Choroid plexus epithelial cell (primary cell): ENCODE measurements around the gene IPO11.

Source experiments
- DNase-seq: peaks from one replicate; pipeline ENCODE4 v3.0.0-alpha.2; 2010; ENCODE audit warnings: low read depth
- H3K4me3 ChIP-seq: 2 replicates; pipeline ENCODE4 v1.5.1; 2011; ENCODE audit warnings: low read depth, mild to moderate bottlenecking, control low read depth, low read length, moderate library complexity
- TF ChIP-seq, protein P1 (sequence below): conservative IDR thresholded peaks from 2 replicates; pipeline ENCODE4 v1.5.1; 2011; ENCODE audit warnings: low read depth, mild to moderate bottlenecking, control low read depth, inconsistent platforms, low read length, moderate library complexity

Gene IPO11

GRCh38 chr5:62592558-62592957 is 180.0 kb downstream of the IPO11 start:
- no peak overlapping the region for H3K4me3 ChIP-seq
- TF ChIP-seq, protein P1, sequence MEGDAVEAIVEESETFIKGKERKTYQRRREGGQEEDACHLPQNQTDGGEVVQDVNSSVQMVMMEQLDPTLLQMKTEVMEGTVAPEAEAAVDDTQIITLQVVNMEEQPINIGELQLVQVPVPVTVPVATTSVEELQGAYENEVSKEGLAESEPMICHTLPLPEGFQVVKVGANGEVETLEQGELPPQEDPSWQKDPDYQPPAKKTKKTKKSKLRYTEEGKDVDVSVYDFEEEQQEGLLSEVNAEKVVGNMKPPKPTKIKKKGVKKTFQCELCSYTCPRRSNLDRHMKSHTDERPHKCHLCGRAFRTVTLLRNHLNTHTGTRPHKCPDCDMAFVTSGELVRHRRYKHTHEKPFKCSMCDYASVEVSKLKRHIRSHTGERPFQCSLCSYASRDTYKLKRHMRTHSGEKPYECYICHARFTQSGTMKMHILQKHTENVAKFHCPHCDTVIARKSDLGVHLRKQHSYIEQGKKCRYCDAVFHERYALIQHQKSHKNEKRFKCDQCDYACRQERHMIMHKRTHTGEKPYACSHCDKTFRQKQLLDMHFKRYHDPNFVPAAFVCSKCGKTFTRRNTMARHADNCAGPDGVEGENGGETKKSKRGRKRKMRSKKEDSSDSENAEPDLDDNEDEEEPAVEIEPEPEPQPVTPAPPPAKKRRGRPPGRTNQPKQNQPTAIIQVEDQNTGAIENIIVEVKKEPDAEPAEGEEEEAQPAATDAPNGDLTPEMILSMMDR, result no peak
- no peak for DNase-seq

DNA sequence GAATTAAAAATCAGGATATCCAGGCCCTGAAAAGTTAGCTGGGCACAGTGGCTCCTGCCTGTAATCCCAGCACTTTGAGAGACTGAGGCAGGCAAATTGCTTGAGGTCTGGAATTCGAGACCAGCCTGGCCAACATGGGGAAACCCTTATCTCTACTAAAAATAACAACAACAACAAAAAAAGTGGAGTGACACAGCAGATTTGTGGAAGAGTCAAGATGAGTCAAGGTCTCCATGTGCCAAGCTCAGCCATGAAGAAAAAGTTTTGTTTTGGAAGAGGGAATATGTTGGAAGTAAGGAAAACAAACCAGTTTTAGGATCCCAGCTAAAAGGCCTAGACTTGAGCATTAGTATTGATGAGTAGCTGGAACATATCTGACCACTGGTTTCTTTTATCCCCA is 180.8 kb downstream of the IPO11 start:
- peak; percentile 38 for DNase-seq
- H3K4me3 ChIP-seq, result no peak overlapping the region
- TF ChIP-seq, protein P1, result no peak

- TF ChIP-seq, protein P1, result no peak
- DNase-seq, result no peak
- H3K4me3 ChIP-seq, result no peak overlapping the region
These were observed 181.9 kb downstream of the IPO11 start for GRCh38 chr5:62594364-62594984.

GRCh38 chr5:62596096-62596495 is 183.5 kb downstream of the IPO11 start:
- TF ChIP-seq, protein P1, result no peak
- no peak overlapping the region for H3K4me3 ChIP-seq
- DNase-seq, result no peak

GRCh38 chr5:62596691-62597090 is 184.1 kb downstream of the IPO11 start:
- no peak overlapping the region for H3K4me3 ChIP-seq
- TF ChIP-seq, protein P1, result no peak
- DNase-seq, result no peak

- no peak overlapping the region for H3K4me3 ChIP-seq
- TF ChIP-seq, protein P1, result no peak
- no peak for DNase-seq
These were observed 184.8 kb downstream of the IPO11 start for GRCh38 chr5:62597314-62597713.

DNA sequence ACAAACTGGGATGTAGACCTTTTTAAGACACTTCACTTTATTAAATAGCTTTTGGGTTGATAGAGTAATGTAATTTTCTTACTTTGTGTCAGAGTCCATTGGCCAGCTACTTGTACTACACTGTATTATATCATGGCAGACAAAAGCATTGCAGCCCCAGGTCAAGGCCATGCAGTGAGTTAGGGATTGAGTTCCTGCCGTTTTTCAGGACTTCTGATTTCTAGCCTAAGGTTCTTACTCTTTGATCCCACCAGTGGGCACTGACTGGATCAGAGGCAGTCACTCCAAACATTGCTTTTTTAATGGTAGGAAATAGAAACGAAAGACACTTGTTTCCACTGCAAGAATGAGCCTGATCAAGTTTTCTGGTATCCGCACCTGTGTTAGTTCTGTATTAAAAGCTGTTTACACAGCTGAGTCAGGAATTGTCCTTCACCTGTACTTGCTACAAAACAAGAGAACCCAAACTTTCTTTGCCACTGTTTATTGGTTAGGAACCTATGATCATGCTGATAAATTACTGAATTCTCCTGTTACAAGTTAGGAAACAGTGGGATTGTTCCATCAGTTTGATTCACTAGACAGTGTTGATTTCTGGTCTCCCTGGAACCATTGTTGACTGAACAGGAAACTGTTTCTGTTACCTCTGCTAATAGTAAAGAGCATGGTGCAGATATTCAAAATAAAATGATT is 188.1 kb downstream of the IPO11 start:
- H3K4me3 ChIP-seq, result no peak overlapping the region
- TF ChIP-seq, protein P1, result no peak
- no peak for DNase-seq
